Mesodermal cell (in vitro differentiated cells): ENCODE data around the gene DNASE2B.

Source experiments
- H3K27ac ChIP-seq: 2 replicates; pipeline ENCODE4 v1.7.0; 2013; ENCODE audit warnings: mild to moderate bottlenecking, low read depth, low read length, moderate library complexity; ENCODE audit not compliant: severe bottlenecking
- H3K36me3 ChIP-seq: 2 replicates; pipeline ENCODE4 v1.7.1; 2013; ENCODE audit warnings: mild to moderate bottlenecking, low read length, moderate library complexity; ENCODE audit not compliant: control insufficient read depth, insufficient read depth
- H3K4me1 ChIP-seq: one replicate; pipeline ENCODE4 v1.7.1; 2013; ENCODE audit warnings: mild to moderate bottlenecking, low read length; ENCODE audit not compliant: insufficient read depth, control insufficient read depth, poor library complexity, severe bottlenecking
- H3K4me3 ChIP-seq: 2 replicates; pipeline ENCODE4 v1.7.0; 2013; ENCODE audit warnings: low read length, control low read depth, mild to moderate bottlenecking; ENCODE audit not compliant: insufficient read depth, poor library complexity, severe bottlenecking; ENCODE audit errors: extremely low read depth
- H3K9me3 ChIP-seq: 2 replicates; pipeline ENCODE4 v1.7.1; 2013; ENCODE audit warnings: mild to moderate bottlenecking, low read length, moderate library complexity; ENCODE audit not compliant: control insufficient read depth
- WGBS, 2 experiments: methylation state at CpG; one replicate each; pipeline ENCODE4 v1.1.5; 2013; ENCODE audit warnings: missing lambda C conversion rate in 2 of 2; ENCODE audit not compliant: insufficient coverage in 2 of 2; 5-methylcytosine and 5-hydroxymethylcytosine counted together

DNASE2B gene

GRCh38 chr1:84390226-84390625 lies 8.1 kb upstream of the DNASE2B start:
- H3K9me3 ChIP-seq, result no peaks in the 10 kb centered on the region
- H3K27ac ChIP-seq, result no peak overlapping the region
- H3K36me3 ChIP-seq, result no peaks in the 10 kb centered on the region
- H3K4me3 ChIP-seq, result no peak overlapping the region
- no peaks in the 10 kb centered on the region for H3K4me1 ChIP-seq

DNA sequence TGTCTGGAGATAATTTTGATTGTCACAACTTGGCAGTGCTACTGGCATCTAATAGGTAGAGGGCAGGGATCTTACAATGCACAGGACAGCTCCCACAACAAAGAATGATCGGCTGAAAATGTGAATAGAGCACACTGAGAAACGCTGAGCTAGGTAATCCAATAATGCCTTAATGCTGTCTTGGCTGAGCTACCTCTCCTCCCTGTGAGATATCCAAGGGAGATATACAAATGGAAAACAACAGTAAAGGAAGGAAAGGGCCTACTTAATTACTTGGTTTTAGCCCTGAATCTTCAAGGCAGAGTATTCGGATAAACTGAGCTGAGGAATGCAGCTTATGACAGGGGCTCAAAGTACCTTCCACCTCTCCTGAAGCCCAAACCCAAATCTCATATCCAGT lies 2.9 kb downstream of the DNASE2B start:
- H3K9me3 ChIP-seq, result no peaks in the 10 kb centered on the region
- H3K4me1 ChIP-seq, result no peaks in the 10 kb centered on the region
- 82 to 93% methylated on average over 2 to 3 of the region's 3 CpGs for WGBS, 2 experiments
- H3K27ac ChIP-seq, result no peak overlapping the region
- no peaks in the 10 kb centered on the region for H3K36me3 ChIP-seq
- H3K4me3 ChIP-seq, result no peak overlapping the region

DNA sequence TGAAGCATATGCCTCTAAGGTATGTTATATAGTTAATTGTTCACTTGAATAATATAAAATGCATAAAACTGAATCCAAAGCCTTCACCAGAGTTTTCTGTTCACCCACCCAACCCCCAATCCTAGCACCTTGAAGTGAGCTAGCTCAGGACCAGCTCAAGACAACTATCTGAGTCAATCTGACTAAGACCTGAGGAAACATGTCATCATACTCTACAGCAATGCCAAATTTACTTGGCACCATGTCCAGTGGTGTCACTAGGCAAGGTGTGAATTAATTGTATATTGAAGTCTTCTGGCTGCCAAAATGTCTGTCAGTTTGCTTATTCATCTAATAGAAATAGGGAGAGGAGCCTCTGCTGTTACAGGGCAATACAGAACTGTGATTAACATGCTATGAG lies 3.8 kb downstream of the DNASE2B start:
- Histone ChIP-seq H3K36me3 (no peaks in the 10 kb centered on the region), H3K27ac (no peak overlapping the region), H3K4me3 (no peak overlapping the region), H3K4me1 (no peaks in the 10 kb centered on the region), H3K9me3 (no peaks in the 10 kb centered on the region)

- H3K4me3 ChIP-seq, result no peak overlapping the region
- no peaks in the 10 kb centered on the region for H3K9me3 ChIP-seq
- H3K36me3 ChIP-seq, result no peaks in the 10 kb centered on the region
- no peaks in the 10 kb centered on the region for H3K4me1 ChIP-seq
- H3K27ac ChIP-seq, result no peak overlapping the region
Measured at GRCh38 chr1:84402501-84402900, 4.2 kb downstream of the DNASE2B start.

DNA sequence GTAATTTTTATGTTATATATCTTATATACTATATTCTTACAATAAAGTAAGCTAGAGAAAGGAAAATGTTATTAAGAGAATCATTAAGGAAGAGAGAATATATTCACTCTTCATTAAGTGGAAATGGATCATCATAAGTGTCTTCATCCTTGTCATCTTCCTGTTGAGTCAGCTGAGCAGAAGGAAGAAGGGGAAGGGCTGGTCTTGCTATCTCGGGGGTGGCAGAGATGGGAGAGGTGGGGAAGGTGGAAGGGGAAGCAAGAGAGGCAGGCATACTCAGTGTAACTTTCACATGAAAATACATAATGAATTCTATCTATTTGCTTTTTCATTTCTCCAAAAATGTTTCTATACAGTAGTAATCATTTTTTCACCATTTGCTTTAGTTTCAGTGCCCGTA lies 5.1 kb downstream of the DNASE2B start:
- no peak overlapping the region for H3K4me3 ChIP-seq
- no peak overlapping the region for H3K27ac ChIP-seq
- no peaks in the 10 kb centered on the region for H3K36me3 ChIP-seq
- no peaks in the 10 kb centered on the region for H3K4me1 ChIP-seq
- no CpG with 5 or more reads among the region's 2 CpGs for WGBS, 2 experiments
- no peaks in the 10 kb centered on the region for H3K9me3 ChIP-seq

GRCh38 chr1:84406346-84406861 lies 8.1 kb downstream of the DNASE2B start:
- Histone ChIP-seq H3K9me3 (no peaks in the 10 kb centered on the region), H3K4me1 (no peaks in the 10 kb centered on the region), H3K4me3 (no peak overlapping the region), H3K36me3 (no peaks in the 10 kb centered on the region), H3K27ac (no peak overlapping the region)
- 88 to 100% methylated on average over 1 of the region's 1 CpG for WGBS, 2 experiments

DNA sequence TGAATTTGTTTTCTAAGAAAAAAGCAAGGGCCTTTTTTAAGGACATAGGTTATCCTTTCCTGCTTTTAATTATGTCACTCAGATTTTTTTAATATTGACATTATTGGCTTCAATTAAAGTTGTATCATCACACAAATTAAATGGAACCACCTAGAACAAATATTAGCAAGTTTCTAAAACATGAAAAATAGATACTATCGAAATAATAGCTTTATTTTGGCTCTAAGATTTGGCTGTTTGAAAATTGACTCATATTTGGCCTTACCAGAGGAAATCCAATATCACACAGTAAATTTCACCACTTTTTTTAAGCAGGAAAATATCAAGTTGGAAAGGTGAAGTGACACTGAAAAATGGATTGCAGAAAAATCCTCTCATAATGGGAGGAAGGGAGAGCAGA lies 9.2 kb downstream of the DNASE2B start:
- Histone ChIP-seq H3K27ac (no peak overlapping the region), H3K4me3 (no peak overlapping the region), H3K36me3 (no peaks in the 10 kb centered on the region), H3K9me3 (no peaks in the 10 kb centered on the region), H3K4me1 (no peaks in the 10 kb centered on the region)
- WGBS, 2 experiments, result no CpG with 5 or more reads among the region's 1 CpG

DNA sequence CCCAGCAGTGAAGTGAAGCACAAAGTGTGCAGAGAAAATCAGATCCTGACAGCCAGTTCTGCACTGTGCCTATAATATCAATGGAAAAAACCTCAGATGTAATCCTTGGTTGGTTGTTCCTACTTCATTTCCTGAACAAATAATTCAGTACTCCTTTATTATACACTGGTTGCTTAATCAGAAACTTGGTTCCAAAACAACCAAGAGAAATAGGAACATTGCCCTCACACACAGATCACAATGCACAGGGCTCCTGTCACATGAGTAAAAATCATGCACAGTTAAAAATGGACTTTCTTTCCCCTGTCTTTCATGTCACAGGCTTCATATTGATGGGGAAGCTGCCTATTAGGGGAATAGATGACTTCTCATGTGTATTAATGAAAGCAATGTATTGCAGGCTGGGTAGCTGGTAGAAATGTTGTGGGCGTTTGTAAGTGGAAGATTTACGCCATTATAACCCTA lies 9.7 kb downstream of the DNASE2B start:
- WGBS, 2 experiments, result no CpG with 5 or more reads among the region's 2 CpGs
- H3K9me3 ChIP-seq, result no peaks in the 10 kb centered on the region
- no peak overlapping the region for H3K27ac ChIP-seq
- H3K4me1 ChIP-seq, result no peaks in the 10 kb centered on the region
- no peaks in the 10 kb centered on the region for H3K36me3 ChIP-seq
- H3K4me3 ChIP-seq, result no peak overlapping the region

DNA sequence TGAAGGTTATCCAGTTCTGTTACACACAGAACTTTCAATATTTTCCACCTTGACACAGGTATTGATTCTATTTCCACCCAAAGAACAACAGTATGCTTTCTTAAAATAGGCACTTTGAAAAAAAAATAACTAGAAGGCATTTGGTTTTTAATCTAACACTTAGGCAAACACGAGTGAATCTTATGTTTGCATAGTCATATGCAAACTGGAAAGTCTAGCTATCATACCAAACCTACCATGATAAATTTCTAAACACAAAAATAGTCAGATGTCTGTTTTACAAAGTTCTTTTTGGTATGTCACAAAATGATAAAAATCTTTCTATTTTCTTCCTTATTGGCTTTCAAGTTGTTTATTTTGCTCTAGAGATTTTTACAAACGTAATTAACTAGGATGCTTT lies 11.6 kb downstream of the DNASE2B start:
- Histone ChIP-seq H3K4me1 (no peaks in the 10 kb centered on the region), H3K36me3 (no peaks in the 10 kb centered on the region), H3K9me3 (no peaks in the 10 kb centered on the region), H3K27ac (no peak overlapping the region), H3K4me3 (no peak overlapping the region)
- WGBS, 2 experiments, result no CpG with 5 or more reads among the region's 2 CpGs

- Histone ChIP-seq H3K4me1 (no peaks in the 10 kb centered on the region), H3K9me3 (no peaks in the 10 kb centered on the region), H3K27ac (no peak overlapping the region), H3K36me3 (no peaks in the 10 kb centered on the region), H3K4me3 (no peak overlapping the region)
- WGBS, 2 experiments, result no CpG with 5 or more reads among the region's 4 CpGs
Measured at GRCh38 chr1:84410328-84411095, 12.2 kb downstream of the DNASE2B start.

GRCh38 chr1:84412316-84412942 lies 14.1 kb downstream of the DNASE2B start:
- WGBS, 2 experiments, result 89 to 91% methylated on average over 3 to 6 of the region's 7 CpGs
- no peaks in the 10 kb centered on the region for H3K4me1 ChIP-seq
- no peaks in the 10 kb centered on the region for H3K9me3 ChIP-seq
- no peak overlapping the region for H3K4me3 ChIP-seq
- H3K36me3 ChIP-seq, result no peaks in the 10 kb centered on the region
- H3K27ac ChIP-seq, result no peak overlapping the region
